GM06990 (cell line): ENCODE results near the gene PDE11A.

Experiments used
- DNase-seq: peaks from one replicate; pipeline ENCODE4 v3.0.0-alpha.2; 2011; ENCODE audit not compliant: insufficient read length; ENCODE audit errors: extremely low read depth
- H3K27me3 ChIP-seq: replicated peaks from 2 replicates; pipeline ENCODE4 v1.6.0; 2011; ENCODE audit warnings: low read length; ENCODE audit not compliant: control insufficient read depth, insufficient read depth
- H3K36me3 ChIP-seq: 2 replicates; pipeline ENCODE4 v1.5.1; 2011; ENCODE audit warnings: low read length; ENCODE audit not compliant: control insufficient read depth, insufficient read depth
- H3K4me3 ChIP-seq: replicated peaks from 2 replicates; pipeline ENCODE4 v1.5.1; 2011; ENCODE audit warnings: low read depth, mild to moderate bottlenecking, control low read depth, low read length
- CTCF ChIP-seq: IDR thresholded peaks from 2 replicates; pipeline ENCODE4 v1.5.1; 2011; ENCODE audit warnings: low read length, control low read depth, mild to moderate bottlenecking, inconsistent platforms; ENCODE audit not compliant: insufficient read depth, poor library complexity, severe bottlenecking

PDE11A gene

GRCh38 chr2:177668617-177669016 lies 404.0 kb downstream of the PDE11A start:
- Histone ChIP-seq H3K36me3 (no peaks in the 10 kb centered on the region), H3K27me3 (no peaks in the 10 kb centered on the region), H3K4me3 (no peak overlapping the region)

GRCh38 chr2:177667626-177668025 lies 405.0 kb downstream of the PDE11A start:
- Histone ChIP-seq H3K4me3 (no peak overlapping the region), H3K36me3 (no peaks in the 10 kb centered on the region), H3K27me3 (no peaks in the 10 kb centered on the region)
- TF ChIP-seq CTCF, result no peak
- no peak for DNase-seq

More at GRCh38 chr2:177668617-177669016, 404.0 kb downstream of the PDE11A start:
- no peak for TF ChIP-seq CTCF
- DNase-seq, result no peak

- no peak for TF ChIP-seq CTCF
- no peaks in the 10 kb centered on the region for H3K36me3 ChIP-seq
- H3K4me3 ChIP-seq, result no peak overlapping the region
- no peaks in the 10 kb centered on the region for H3K27me3 ChIP-seq
- no peak for DNase-seq
Measured at GRCh38 chr2:177666408-177666807, 406.2 kb downstream of the PDE11A start.

GRCh38 chr2:177665948-177666347 lies 406.6 kb downstream of the PDE11A start:
- Histone ChIP-seq H3K4me3 (no peak overlapping the region), H3K36me3 (no peaks in the 10 kb centered on the region), H3K27me3 (no peaks in the 10 kb centered on the region)
- no peak for DNase-seq
- no peak for TF ChIP-seq CTCF

- no peak overlapping the region for H3K4me3 ChIP-seq
- H3K27me3 ChIP-seq, result no peaks in the 10 kb centered on the region
- no peaks in the 10 kb centered on the region for H3K36me3 ChIP-seq
- no peak for DNase-seq
- TF ChIP-seq CTCF, result no peak
Measured at GRCh38 chr2:177665328-177665727, 407.2 kb downstream of the PDE11A start.

GRCh38 chr2:177662895-177663294 lies 409.7 kb downstream of the PDE11A start:
- no peak overlapping the region for H3K4me3 ChIP-seq
- no peak for TF ChIP-seq CTCF
- no peaks in the 10 kb centered on the region for H3K36me3 ChIP-seq
- no peak for DNase-seq
- H3K27me3 ChIP-seq, result no peaks in the 10 kb centered on the region
